Tibial nerve (tissue), 4 donors: ENCODE results near the gene STK25. TPM values are rescaled to one million over a fixed set of nuclear protein-coding genes. Genes with fewer than 3 reads are reported as not detected.

Experiments
- DNase-seq, 2 donors: peaks; one replicate each; pipeline ENCODE4 v3.0.0-alpha.2; 2019; ENCODE audit warnings: low spot score in 2 of 2
- H3K27ac ChIP-seq, 4 donors: fragments of 200-600 bp; sonication (generic) in 3 of 4; one replicate each; pipeline ENCODE4 v1.5.1; 2017 to 2019; ENCODE audit warnings: mild to moderate bottlenecking in 1 of 4
- H3K27me3 ChIP-seq, 2 donors: fragments of 200-600 bp; sonication (generic) in 1 of 2; one replicate each; pipeline versions ENCODE4 v1.5.1 to v1.6.0; 2017 to 2019
- H3K36me3 ChIP-seq, 3 donors: fragments of 200-600 bp; sonication (generic); one replicate each; pipeline ENCODE4 v1.5.1; 2018 to 2019
- H3K4me1 ChIP-seq, 4 donors: fragments of 200-600 bp; sonication (generic) in 3 of 4; one replicate each; pipeline ENCODE4 v1.5.1; 2017 to 2019
- H3K4me3 ChIP-seq, 4 donors: fragments of 200-600 bp; sonication (generic) in 3 of 4; one replicate each; pipeline ENCODE4 v1.5.1; 2017 to 2019; ENCODE audit warnings: mild to moderate bottlenecking in 1 of 4, moderate library complexity in 1 of 4
- H3K9me3 ChIP-seq, 4 donors: fragments of 200-600 bp; sonication (generic) in 3 of 4; one replicate each; pipeline ENCODE4 v1.5.1; 2017 to 2019
- EP300 ChIP-seq, 2 donors: sonication (generic); formaldehyde crosslinking; IDR thresholded peaks; one replicate each; pipeline ENCODE4 v1.6.1; 2017; ENCODE audit warnings: antibody characterized with exemption in 2 of 2, mild to moderate bottlenecking in 1 of 2
- POLR2A ChIP-seq, 2 donors: fragments of 450-650 bp; IDR thresholded peaks; one replicate each; pipeline ENCODE4 v1.6.1; 2017; ENCODE audit warnings: antibody characterized with exemption in 2 of 2, mild to moderate bottlenecking in 2 of 2, moderate library complexity in 2 of 2
- WGBS, 2 donors: methylation state at CpG; one replicate each; pipeline ENCODE4 v1.1.5; 2018; 5-methylcytosine and 5-hydroxymethylcytosine counted together
- total RNA-seq, 4 donors: library from RNA; depleted of rRNA; stranded (reverse); fragments of >200 nt; gene quantifications; one replicate each; pipeline ENCODE4 v1.1.0, GENCODE V29; 2016
- TF ChIP-seq, protein P1 (sequence below), 5 experiments: fragments of 200-600 bp in 3 of 5; fragments of 450-650 bp in 2 of 5; sonication (generic) in 3 of 5; IDR thresholded peaks; one replicate each; pipeline ENCODE4 v1.5.1; 2016 to 2019; ENCODE audit warnings: antibody characterized with exemption in 5 of 5, mild to moderate bottlenecking in 3 of 5, moderate library complexity in 2 of 5

The STK25 gene
- total RNA-seq, 4 donors from 2014 or later: 234 to 301 (median 275) TPM

- Histone ChIP-seq H3K9me3 (no peaks in the 10 kb centered on the region), H3K27me3 (no peaks in the 10 kb centered on the region), H3K4me1 (no peaks in the 10 kb centered on the region), H3K4me3 (no peak overlapping the region), H3K27ac (no peak overlapping the region), H3K36me3 (peaks cover 0 to 80% (median 4%) of the 10 kb centered on the region in 3 donors)
- WGBS, 2 donors: 86 to 93% methylated on average over 9 to 10 of the region's 10 CpGs
- TF ChIP-seq, protein P1, sequence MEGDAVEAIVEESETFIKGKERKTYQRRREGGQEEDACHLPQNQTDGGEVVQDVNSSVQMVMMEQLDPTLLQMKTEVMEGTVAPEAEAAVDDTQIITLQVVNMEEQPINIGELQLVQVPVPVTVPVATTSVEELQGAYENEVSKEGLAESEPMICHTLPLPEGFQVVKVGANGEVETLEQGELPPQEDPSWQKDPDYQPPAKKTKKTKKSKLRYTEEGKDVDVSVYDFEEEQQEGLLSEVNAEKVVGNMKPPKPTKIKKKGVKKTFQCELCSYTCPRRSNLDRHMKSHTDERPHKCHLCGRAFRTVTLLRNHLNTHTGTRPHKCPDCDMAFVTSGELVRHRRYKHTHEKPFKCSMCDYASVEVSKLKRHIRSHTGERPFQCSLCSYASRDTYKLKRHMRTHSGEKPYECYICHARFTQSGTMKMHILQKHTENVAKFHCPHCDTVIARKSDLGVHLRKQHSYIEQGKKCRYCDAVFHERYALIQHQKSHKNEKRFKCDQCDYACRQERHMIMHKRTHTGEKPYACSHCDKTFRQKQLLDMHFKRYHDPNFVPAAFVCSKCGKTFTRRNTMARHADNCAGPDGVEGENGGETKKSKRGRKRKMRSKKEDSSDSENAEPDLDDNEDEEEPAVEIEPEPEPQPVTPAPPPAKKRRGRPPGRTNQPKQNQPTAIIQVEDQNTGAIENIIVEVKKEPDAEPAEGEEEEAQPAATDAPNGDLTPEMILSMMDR (IDR thresholded peaks at IDR 0.05): no peak
- TF ChIP-seq POLR2A (IDR thresholded peaks at IDR 0.05): no peak
- TF ChIP-seq EP300 (IDR thresholded peaks at IDR 0.05): no peak
- no peak for DNase-seq
These were observed 42.2 kb downstream of the STK25 start for GRCh38 chr2:241466230-241466629.

DNA sequence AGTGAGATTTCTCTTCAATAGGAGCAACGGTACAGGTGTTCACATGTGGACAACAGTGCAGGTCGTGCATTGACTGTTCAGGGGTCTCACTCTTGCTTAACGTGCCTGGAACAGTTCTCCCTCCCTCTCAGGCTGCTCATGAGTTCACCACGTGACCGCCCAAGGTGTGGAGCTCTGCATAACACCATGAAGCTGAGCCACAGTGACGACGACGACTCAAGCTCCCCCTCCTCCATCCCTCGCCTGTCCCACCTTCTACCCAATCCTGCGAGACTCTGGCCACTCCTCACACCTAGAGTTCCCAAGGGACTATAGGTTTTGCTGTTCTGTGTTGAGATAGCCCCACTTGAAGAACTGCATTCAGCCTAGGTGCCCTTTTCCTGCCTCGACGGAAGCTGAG, 42.8 kb downstream of the STK25 start:
- H3K9me3 ChIP-seq: no peaks in the 10 kb centered on the region
- H3K4me3 ChIP-seq: no peak overlapping the region
- peaks cover 0 to 73% (median 4%) of the 10 kb centered on the region in 3 donors for H3K36me3 ChIP-seq
- TF ChIP-seq EP300 (IDR thresholded peaks at IDR 0.05): no peak
- TF ChIP-seq, protein P1 (IDR thresholded peaks at IDR 0.05): no peak
- TF ChIP-seq POLR2A (IDR thresholded peaks at IDR 0.05): no peak
- H3K27ac ChIP-seq: no peak overlapping the region
- 77% methylated on average over 12 of the region's 12 CpGs for WGBS, 2 donors
- DNase-seq: no peak
- H3K4me1 ChIP-seq: no peaks in the 10 kb centered on the region
- no peaks in the 10 kb centered on the region for H3K27me3 ChIP-seq

DNA sequence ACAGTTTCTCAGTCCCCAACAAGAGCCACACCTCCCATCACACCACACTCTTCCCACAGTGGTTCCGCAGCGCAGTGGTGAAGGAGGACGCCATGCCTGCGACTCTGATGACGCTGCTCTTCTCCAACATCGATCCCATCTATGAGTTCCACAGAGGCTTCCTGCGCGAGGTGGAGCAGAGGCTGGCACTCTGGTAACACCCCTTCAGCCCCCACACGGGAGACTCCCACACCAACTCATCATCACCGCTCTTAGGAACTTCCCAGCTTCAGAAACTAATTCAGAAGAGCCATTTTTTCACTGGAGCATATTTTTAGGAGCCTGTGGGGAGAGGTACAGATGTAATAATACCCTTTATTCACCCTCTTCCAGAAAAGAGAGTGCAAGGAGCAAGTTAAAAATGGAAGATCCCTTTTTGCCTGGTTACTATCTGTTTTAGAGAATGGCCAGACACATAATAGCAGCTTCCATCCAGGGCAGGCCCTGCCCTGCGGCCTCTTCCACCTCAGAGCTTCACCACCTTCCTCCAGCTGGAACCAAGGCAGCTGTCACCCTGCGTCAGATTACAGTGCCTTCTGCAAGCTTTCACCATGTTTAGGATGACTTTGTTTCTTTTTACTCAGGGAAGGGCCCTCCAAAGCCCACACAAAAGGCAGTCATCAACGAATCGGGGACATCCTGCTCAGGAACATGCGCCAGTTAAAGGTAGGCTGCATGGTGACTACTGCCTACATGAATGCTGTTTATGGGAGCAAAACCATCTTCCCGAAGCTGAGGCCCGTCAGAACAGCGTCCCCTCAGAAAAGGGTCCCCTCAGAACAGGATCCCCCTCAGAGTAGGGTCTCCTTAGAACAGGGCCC, 44.9 kb downstream of the STK25 start:
- no peaks in the 10 kb centered on the region for H3K4me1 ChIP-seq
- no peak overlapping the region for H3K27ac ChIP-seq
- 84 to 88% methylated on average over 18 of the region's 18 CpGs for WGBS, 2 donors

DNA sequence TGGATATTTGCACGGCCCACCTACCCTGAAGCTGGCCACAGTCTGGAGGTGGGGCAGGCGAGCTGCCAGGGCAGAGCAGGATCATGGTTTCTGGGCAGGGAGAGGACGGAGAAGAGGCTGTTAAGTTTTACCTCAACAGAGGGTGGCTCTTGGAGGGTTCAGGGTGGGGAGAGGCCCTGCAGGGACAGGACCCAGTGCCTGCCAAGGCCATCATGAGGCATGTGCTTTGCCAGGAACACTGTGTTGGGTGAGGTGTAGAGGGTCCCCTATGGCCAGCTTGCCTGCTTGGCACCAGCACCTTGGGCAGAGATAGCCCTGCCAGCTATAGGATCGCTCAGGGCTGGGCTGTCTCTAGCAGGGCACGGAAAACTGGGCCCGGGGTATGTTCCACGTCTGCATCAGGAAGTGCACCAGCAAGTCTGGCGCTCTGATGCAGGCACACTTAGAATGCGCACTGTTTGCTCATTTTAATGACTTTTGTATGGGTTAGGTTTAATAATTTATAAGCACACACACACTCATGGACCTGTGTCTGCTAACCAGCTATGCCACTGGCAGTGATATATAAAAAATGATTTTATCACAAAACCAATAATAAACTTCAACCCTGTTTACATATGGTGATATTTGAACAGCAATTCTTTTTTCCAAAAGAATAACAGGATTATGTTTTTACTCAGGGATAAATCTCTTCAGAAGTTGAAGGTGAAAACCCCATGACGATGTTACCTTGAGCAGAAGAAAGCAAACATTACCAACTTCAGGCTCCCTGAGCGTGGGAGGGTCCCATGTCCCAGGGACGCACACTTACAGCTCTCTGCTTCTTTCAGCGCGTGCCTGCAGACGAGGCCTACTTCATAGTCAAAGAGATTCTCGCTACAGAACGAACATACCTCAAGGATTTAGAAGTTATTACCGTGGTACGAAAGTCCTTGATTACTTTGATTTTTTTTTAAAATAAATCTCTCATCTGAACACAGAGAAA, 46.4 kb downstream of the STK25 start:
- no peaks in the 10 kb centered on the region for H3K4me1 ChIP-seq
- no peaks in the 10 kb centered on the region for H3K27me3 ChIP-seq
- TF ChIP-seq EP300 (IDR thresholded peaks at IDR 0.05) (no peak), POLR2A (IDR thresholded peaks at IDR 0.05) (no peak)
- TF ChIP-seq, protein P1 (IDR thresholded peaks at IDR 0.05): no peak
- H3K27ac ChIP-seq: no peak overlapping the region
- no peak overlapping the region for H3K4me3 ChIP-seq
- DNase-seq: no peak
- 94% methylated on average over 19 of the region's 19 CpGs for WGBS, 2 donors
- peaks cover 0 to 43% (median 0%) of the 10 kb centered on the region in 3 donors for H3K36me3 ChIP-seq
- H3K9me3 ChIP-seq: no peaks in the 10 kb centered on the region

More for the DNA sequence above, 44.9 kb downstream of the STK25 start:
- H3K4me3 ChIP-seq: no peak overlapping the region
- no peak for DNase-seq
- no peaks in the 10 kb centered on the region for H3K27me3 ChIP-seq
- TF ChIP-seq, protein P1 (IDR thresholded peaks at IDR 0.05): no peak
- TF ChIP-seq EP300 (IDR thresholded peaks at IDR 0.05) (no peak), POLR2A (IDR thresholded peaks at IDR 0.05) (no peak)
- no peaks in the 10 kb centered on the region for H3K9me3 ChIP-seq
- peaks cover 0 to 53% (median 0%) of the 10 kb centered on the region in 3 donors for H3K36me3 ChIP-seq
